Keratinocyte (primary cell): ENCODE data around the gene TMTC2. TPM values are rescaled to one million over a fixed set of nuclear protein-coding genes. Genes with fewer than 3 reads are reported as not detected.

Experiments used
- DNase-seq: peaks from one replicate; pipeline ENCODE4 v3.0.0-alpha.2; 2011; ENCODE audit warnings: low read depth, missing footprints, low spot score
- FAIRE-seq: peaks from 2 replicates; lab custom pipeline; 2011; peaks lifted over from hg19 to GRCh38; lab: Jason Lieb, UNC
- H2AFZ ChIP-seq: 2 replicates; pipeline ENCODE4 v1.6.0; 2012; ENCODE audit warnings: low read length, control low read depth, inconsistent platforms; ENCODE audit not compliant: control insufficient read depth
- H3K27ac ChIP-seq: 2 replicates; pipeline ENCODE4 v1.5.1; 2011; ENCODE audit warnings: low read length; ENCODE audit not compliant: control insufficient read depth, insufficient read depth
- H3K27me3 ChIP-seq: 3 replicates; pipeline ENCODE4 v1.6.0; 2011; ENCODE audit warnings: low read length; ENCODE audit not compliant: control insufficient read depth, insufficient read depth; ENCODE audit errors: extremely low read depth
- H3K36me3 ChIP-seq, 2 experiments: 2 replicates in 1 of 2; 3 replicates in 1 of 2; pipeline ENCODE4 v1.5.1; 2011; ENCODE audit warnings: low read length in 2 of 2, mild to moderate bottlenecking in 1 of 2; ENCODE audit not compliant: control insufficient read depth in 2 of 2, insufficient read depth in 2 of 2; ENCODE audit errors: extremely low read depth in 1 of 2
- H3K4me1 ChIP-seq: 3 replicates; pipeline ENCODE4 v1.5.1; 2011; ENCODE audit warnings: low read length; ENCODE audit not compliant: control insufficient read depth, insufficient read depth; ENCODE audit errors: extremely low read depth
- H3K4me2 ChIP-seq: 3 replicates; pipeline ENCODE4 v1.6.0; 2011; ENCODE audit warnings: low read depth, low read length; ENCODE audit not compliant: control insufficient read depth, insufficient read depth; ENCODE audit errors: extremely low read depth
- H3K4me3 ChIP-seq, 3 experiments: fragments of 200-600 bp in 1 of 3; sonication (generic) in 1 of 3; 2 replicates in 2 of 3; 3 replicates in 1 of 3; pipeline ENCODE4 v1.5.1; 2011 to 2016; ENCODE audit warnings: low read length in 3 of 3, mild to moderate bottlenecking in 3 of 3, control low read depth in 2 of 3, inconsistent platforms in 1 of 3, low read depth in 1 of 3, mixed read lengths in 1 of 3, mixed run types in 1 of 3, moderate library complexity in 1 of 3; ENCODE audit not compliant: control insufficient read depth in 2 of 3, insufficient read depth in 2 of 3; ENCODE audit errors: extremely low read depth in 1 of 3
- H3K79me2 ChIP-seq: 2 replicates; pipeline ENCODE4 v1.6.0; 2012; ENCODE audit warnings: low read length; ENCODE audit not compliant: control insufficient read depth, insufficient read depth
- H3K9ac ChIP-seq: 3 replicates; pipeline ENCODE4 v1.6.0; 2011; ENCODE audit warnings: low read length; ENCODE audit not compliant: control insufficient read depth, insufficient read depth; ENCODE audit errors: extremely low read depth
- H3K9me1 ChIP-seq: 3 replicates; pipeline ENCODE4 v1.6.0; 2011; ENCODE audit warnings: low read length; ENCODE audit not compliant: control insufficient read depth, insufficient read depth; ENCODE audit errors: extremely low read depth
- H3K9me3 ChIP-seq: 2 replicates; pipeline ENCODE4 v1.5.1; 2012; ENCODE audit warnings: low read depth, low read length; ENCODE audit not compliant: control insufficient read depth
- H4K20me1 ChIP-seq: 3 replicates; pipeline ENCODE4 v1.6.0; 2011; ENCODE audit warnings: low read length; ENCODE audit not compliant: control insufficient read depth, insufficient read depth; ENCODE audit errors: extremely low read depth
- EZH2 ChIP-seq: IDR thresholded peaks from one replicate; pipeline ENCODE4 v1.6.1; 2012; ENCODE audit warnings: inconsistent platforms, mild to moderate bottlenecking, low read length, moderate library complexity
- dilution Hi-C: fragments of 300-500 bp; cut with MboI; formaldehyde crosslinking; loops from one replicate; pipeline ENCODE4 v1.7.0; 2020; ENCODE audit warnings: low sequenced_read_pairs; ENCODE audit not compliant: extremely low pct_ligation_motif_present
- polyA plus RNA-seq, 5 experiments: library from polyadenylated mRNA; depleted of rRNA in 3 of 5; stranded (reverse) in 3 of 5; stranded (forward) in 1 of 5; unstranded in 1 of 5; fragments of >200 nt; gene quantifications; 1 replicate in 1 of 5; 2 replicates in 3 of 5; 3 replicates in 1 of 5; pipeline versions ENCODE4 v1.2.1 to v1.2.3, GENCODE V29; 2011 to 2012; ENCODE audit warnings: missing spikeins in 2 of 5, low read depth in 1 of 5, low replicate concordance in 1 of 5
- TF ChIP-seq, protein P1 (sequence below), 3 experiments: IDR thresholded peaks in 1 of 3; conservative IDR thresholded peaks in 1 of 3; optimal IDR thresholded peaks in 1 of 3; 2 replicates in 2 of 3; 3 replicates in 1 of 3; pipeline versions ENCODE3 to v1.5.1; 2011; ENCODE audit warnings: low read length in 3 of 3, mild to moderate bottlenecking in 3 of 3, moderate library complexity in 2 of 3, control low read depth in 1 of 3, inconsistent platforms in 1 of 3; ENCODE audit not compliant: insufficient read depth in 2 of 3; ENCODE audit errors: extremely low read depth in 1 of 3

Gene TMTC2
- polyA plus RNA-seq, 1 donor (not counting 4 experiments of a cell fraction or from before 2014, with no cell fraction given), result 3.8 TPM

DNA sequence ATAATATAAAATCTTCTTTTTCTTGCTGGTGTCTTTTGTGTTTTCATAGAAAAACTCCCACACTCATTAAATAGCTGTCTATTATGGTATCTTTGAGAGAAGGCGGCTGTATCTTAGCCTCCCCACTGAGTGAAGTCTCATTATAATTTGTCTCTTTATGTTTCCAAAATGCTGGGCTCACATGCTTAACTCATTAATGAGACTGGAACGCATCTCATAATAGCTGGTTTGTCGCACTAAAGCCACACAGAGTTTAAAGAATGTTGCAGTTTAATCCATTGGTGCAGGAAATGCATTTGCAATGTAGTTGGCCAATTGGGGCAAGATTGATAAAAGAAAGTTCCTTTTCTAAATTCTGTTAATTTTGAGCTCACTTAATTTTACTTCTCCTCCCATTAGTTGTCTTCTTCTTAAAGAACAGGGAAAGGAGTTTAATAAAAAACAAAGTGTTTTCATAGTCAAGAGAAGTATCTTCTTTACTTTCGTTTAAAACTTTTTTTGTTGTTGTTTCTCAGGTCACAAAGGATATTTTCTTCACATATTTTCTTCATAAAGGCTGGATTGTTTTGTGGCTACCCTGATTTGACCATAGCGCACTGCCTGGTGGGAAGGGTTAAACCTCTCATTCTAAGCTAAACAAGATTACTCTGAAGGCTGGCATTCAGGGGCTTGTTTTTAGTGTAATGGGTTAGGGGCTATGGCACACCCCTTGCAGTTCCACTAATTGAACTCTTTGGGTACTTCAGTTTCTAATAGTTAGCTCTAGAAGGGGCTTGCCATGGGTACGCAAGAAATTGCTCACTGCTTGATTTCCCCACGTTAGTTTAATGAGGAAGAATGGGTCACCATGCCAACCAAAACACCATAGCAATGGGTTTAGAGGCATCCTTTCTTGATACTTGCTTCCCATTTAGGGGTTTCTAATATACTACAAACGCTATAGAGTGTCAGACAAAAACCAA lies 197.0 kb downstream of the TMTC2 start:
- Histone ChIP-seq H3K9me3 (no peaks in the 10 kb centered on the region), H4K20me1 (no peaks in the 10 kb centered on the region), H3K9me1 (no peaks in the 10 kb centered on the region), H3K36me3 (no peaks in the 10 kb centered on the region), H3K4me2 (no peak overlapping the region), H3K27ac (no peak overlapping the region), H3K79me2 (no peaks in the 10 kb centered on the region), H3K4me3 (no peak overlapping the region), H3K9ac (no peak overlapping the region), H3K27me3 (no peaks in the 10 kb centered on the region), H2AFZ (no peak overlapping the region), H3K4me1 (no peaks in the 10 kb centered on the region)
- dilution Hi-C loops, result no loop called here
- DNase-seq (no peak), FAIRE-seq (no peak)
- TF ChIP-seq EZH2, result no peak
- TF ChIP-seq, protein P1, sequence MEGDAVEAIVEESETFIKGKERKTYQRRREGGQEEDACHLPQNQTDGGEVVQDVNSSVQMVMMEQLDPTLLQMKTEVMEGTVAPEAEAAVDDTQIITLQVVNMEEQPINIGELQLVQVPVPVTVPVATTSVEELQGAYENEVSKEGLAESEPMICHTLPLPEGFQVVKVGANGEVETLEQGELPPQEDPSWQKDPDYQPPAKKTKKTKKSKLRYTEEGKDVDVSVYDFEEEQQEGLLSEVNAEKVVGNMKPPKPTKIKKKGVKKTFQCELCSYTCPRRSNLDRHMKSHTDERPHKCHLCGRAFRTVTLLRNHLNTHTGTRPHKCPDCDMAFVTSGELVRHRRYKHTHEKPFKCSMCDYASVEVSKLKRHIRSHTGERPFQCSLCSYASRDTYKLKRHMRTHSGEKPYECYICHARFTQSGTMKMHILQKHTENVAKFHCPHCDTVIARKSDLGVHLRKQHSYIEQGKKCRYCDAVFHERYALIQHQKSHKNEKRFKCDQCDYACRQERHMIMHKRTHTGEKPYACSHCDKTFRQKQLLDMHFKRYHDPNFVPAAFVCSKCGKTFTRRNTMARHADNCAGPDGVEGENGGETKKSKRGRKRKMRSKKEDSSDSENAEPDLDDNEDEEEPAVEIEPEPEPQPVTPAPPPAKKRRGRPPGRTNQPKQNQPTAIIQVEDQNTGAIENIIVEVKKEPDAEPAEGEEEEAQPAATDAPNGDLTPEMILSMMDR (optimal IDR thresholded peaks at IDR 0.05 in 1 of 3, IDR thresholded peaks at IDR 0.05 in 1 of 3, conservative IDR thresholded peaks at IDR 0.05 in 1 of 3; ENCODE audit: extremely low read depth in 1 of 3, insufficient read depth in 2 of 3, low read length in 3 of 3), result no peak

DNA sequence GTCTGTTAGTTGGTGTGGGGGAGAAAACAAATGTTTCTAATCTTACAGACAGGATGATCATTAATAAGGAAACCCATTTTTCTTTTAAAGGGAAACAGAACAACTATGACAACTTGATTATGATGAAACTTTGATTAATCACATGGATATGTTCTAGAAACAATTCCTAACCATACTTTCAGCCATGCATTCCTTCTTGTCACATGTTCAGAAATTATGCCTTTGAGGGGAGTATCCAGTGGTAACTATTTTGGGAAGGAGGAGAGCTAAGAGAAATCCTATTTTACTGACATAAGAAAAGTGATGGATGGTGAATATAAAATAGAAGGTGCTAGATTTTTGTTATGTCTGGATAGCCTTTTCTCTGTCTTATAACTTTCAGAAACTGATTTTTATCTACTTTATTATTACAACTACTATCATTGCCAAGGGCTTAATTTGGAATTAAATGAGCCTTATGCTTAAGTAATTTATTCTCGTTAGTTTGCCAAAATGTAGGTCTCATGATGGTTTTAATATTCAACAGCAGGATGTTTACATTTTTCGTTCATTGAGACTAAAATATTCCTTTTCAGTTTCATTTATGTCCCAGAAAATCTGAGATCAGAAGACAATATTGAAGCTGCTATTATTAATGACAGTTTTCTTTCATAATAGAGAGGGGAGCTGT lies 200.1 kb downstream of the TMTC2 start:
- no peak for FAIRE-seq
- Histone ChIP-seq H3K79me2 (no peaks in the 10 kb centered on the region), H3K36me3 (no peaks in the 10 kb centered on the region), H3K9ac (no peak overlapping the region), H4K20me1 (no peaks in the 10 kb centered on the region), H2AFZ (no peak overlapping the region), H3K9me3 (no peaks in the 10 kb centered on the region), H3K4me1 (no peaks in the 10 kb centered on the region), H3K4me3 (no peak overlapping the region), H3K27ac (no peak overlapping the region), H3K9me1 (no peaks in the 10 kb centered on the region), H3K4me2 (no peak overlapping the region), H3K27me3 (no peaks in the 10 kb centered on the region)
- TF ChIP-seq, protein P1 (optimal IDR thresholded peaks at IDR 0.05 in 1 of 3, IDR thresholded peaks at IDR 0.05 in 1 of 3, conservative IDR thresholded peaks at IDR 0.05 in 1 of 3; ENCODE audit: extremely low read depth in 1 of 3, insufficient read depth in 2 of 3, low read length in 3 of 3), result no peak
- TF ChIP-seq EZH2, result no peak
- DNase-seq, result no peak
- dilution Hi-C loops, result no loop called here
